ENCODE measurements around the gene FOLR1. TPM values are rescaled to one million over a fixed set of nuclear protein-coding genes. Genes with fewer than 3 reads are reported as not detected.

FOLR1 gene
- total RNA-seq, 4 donors from 2014 or later: not detected

- no peak overlapping the region for H3K27ac ChIP-seq
- DNase-seq: peak in 1 of 3 donors; percentile 44
Observed at GRCh38 chr11:72232260-72233055, 40.5 kb downstream of the FOLR1 start.

GRCh38 chr11:72233056-72233772 lies 41.3 kb downstream of the FOLR1 start:
- H3K27me3 ChIP-seq: no peaks in the 10 kb centered on the region
- no peak overlapping the region for H3K27ac ChIP-seq
- TF ChIP-seq POLR2A (IDR thresholded peaks at IDR 0.05): no peak
- no peak for TF ChIP-seq CTCF (IDR thresholded peaks at IDR 0.05)
- no peaks in the 10 kb centered on the region for H3K9me3 ChIP-seq
- H3K4me1 ChIP-seq: peaks cover 0 to 21% (median 0%) of the 10 kb centered on the region in 4 donors
- peak in 1 of 3 donors; percentile 39 for DNase-seq
- no peak overlapping the region for H3K4me3 ChIP-seq
- peaks cover 0 to 100% (median 0%) of the 10 kb centered on the region in 3 donors for H3K36me3 ChIP-seq

More at GRCh38 chr11:72232260-72233055, 40.5 kb downstream of the FOLR1 start:
- Histone ChIP-seq H3K36me3 (peaks cover 0 to 94% (median 0%) of the 10 kb centered on the region in 3 donors), H3K4me3 (no peak overlapping the region), H3K4me1 (peaks cover 0 to 14% (median 0%) of the 10 kb centered on the region in 4 donors), H3K9me3 (no peaks in the 10 kb centered on the region), H3K27me3 (no peaks in the 10 kb centered on the region)
- TF ChIP-seq CTCF (IDR thresholded peaks at IDR 0.05) (no peak), POLR2A (IDR thresholded peaks at IDR 0.05) (no peak)

- Histone ChIP-seq H3K4me1 (peaks cover 0 to 29% (median under 1%) of the 10 kb centered on the region in 4 donors), H3K27ac (no peak overlapping the region), H3K36me3 (peaks cover 0 to 96% (median 0%) of the 10 kb centered on the region in 3 donors), H3K27me3 (no peaks in the 10 kb centered on the region), H3K4me3 (no peak overlapping the region), H3K9me3 (no peaks in the 10 kb centered on the region)
- peak in 1 of 3 donors; percentile 31 for DNase-seq
- no peak for TF ChIP-seq POLR2A (IDR thresholded peaks at IDR 0.05)
Observed at GRCh38 chr11:72233773-72234513, 42.0 kb downstream of the FOLR1 start.

GRCh38 chr11:72234514-72234830 lies 42.5 kb downstream of the FOLR1 start:
- Histone ChIP-seq H3K27me3 (no peaks in the 10 kb centered on the region), H3K4me1 (peaks cover 5 to 34% (median 5%) of the 10 kb centered on the region in 4 donors), H3K9me3 (no peaks in the 10 kb centered on the region), H3K36me3 (peaks cover 0 to 91% (median 0%) of the 10 kb centered on the region in 3 donors), H3K4me3 (no peak overlapping the region), H3K27ac (no peak overlapping the region)
- TF ChIP-seq CTCF (IDR thresholded peaks at IDR 0.05) (no peak), POLR2A (IDR thresholded peaks at IDR 0.05) (no peak)
- no peak for DNase-seq

- DNase-seq: peak in 1 of 3 donors; percentile 3
Observed at GRCh38 chr11:72234920-72235319, 43.0 kb downstream of the FOLR1 start.

More at GRCh38 chr11:72234920-72235319, 43.0 kb downstream of the FOLR1 start:
- TF ChIP-seq POLR2A (IDR thresholded peaks at IDR 0.05): no peak
- no peak for TF ChIP-seq CTCF (IDR thresholded peaks at IDR 0.05)
- no peak overlapping the region for H3K27ac ChIP-seq
- H3K4me1 ChIP-seq: peaks cover 6 to 38% (median 8%) of the 10 kb centered on the region in 4 donors
- no peaks in the 10 kb centered on the region for H3K9me3 ChIP-seq
- no peaks in the 10 kb centered on the region for H3K27me3 ChIP-seq
- peaks cover 0 to 87% (median 0%) of the 10 kb centered on the region in 3 donors for H3K36me3 ChIP-seq
- no peak overlapping the region for H3K4me3 ChIP-seq
